Stimulated activated CD4-positive, alpha-beta T cell treated with anti-CD3 and anti-CD28 coated beads, Interleukin-12 subunit alpha, Interleukin-12 subunit beta, amount 100 ng/mL, for 24 hours (primary cell): ENCODE data around the gene KCNMA1.

Experiments
- DNase-seq, 2 experiments: peaks; one replicate each; pipeline ENCODE4 v3.0.0-alpha.2; 2020; ENCODE audit warnings: low read depth in 2 of 2

Gene KCNMA1

DNA sequence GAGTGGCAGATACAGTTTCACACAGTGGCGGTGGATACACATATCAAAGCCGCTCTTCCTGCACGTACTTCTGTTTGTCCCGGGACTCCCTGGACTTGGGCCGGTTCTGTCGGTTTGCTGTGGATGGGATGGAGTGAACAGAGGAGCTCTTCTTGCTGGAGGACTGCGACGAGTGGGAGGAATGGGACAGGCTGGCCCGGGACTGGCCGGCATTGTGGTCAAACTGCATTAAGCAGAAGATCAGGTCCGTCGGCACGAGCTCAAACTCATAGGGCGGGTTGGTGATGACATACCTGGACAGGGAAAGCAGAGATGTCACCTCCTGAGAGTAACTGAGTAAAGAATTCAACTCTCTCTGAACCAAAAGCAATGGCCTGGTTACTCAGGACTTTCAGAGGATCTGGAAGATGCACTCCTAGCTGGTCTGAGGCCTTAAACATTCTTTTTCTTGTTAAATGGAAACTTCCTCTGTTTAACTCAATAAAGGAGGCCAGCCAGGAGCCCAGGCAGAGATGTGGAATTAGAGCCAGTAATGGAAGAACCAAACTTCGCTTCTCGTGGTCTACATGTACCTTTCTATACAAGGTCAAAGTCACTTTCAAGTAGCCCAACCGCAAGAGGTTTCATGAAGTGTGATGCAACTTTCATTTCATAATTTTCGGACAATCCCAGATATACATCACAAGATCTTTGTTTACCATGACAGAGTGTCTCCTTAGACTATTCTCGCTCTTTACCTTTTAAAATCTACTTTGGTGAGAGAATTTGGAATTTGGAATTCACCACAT is 750.2 kb downstream of the KCNMA1 start:
- no peak for DNase-seq

GRCh38 chr10:76885816-76886215 is 751.8 kb downstream of the KCNMA1 start:
- no peak for DNase-seq

DNA sequence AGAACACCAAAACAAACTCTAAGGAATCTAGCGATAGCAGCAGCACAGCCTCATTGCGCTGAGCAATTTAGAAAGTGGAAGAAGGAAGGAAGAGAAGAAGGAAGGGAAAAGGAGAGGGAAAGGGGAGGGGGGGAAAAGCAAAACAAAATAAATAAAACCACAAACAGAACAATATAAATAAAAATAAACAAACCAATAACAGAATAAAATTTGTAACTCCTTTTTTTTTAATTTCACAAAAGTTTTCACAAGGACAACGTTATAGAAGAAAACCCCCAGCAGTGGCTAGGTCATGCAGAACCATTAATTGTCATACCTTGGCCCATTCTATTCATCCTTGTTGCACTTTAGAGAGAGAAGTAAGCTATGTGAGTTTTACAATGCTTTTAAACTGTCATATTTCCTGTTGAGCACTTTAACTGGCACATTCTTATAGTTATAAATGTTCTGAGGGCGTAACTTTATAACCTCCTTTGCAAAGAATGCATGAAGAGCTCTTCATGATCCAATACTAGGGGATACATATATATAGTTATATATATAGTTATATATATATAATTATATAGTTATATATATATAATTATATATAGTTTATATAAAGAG is 752.8 kb downstream of the KCNMA1 start:
- no peak for DNase-seq

- DNase-seq: no peak
These were observed 754.0 kb downstream of the KCNMA1 start for GRCh38 chr10:76883596-76883995.

DNA sequence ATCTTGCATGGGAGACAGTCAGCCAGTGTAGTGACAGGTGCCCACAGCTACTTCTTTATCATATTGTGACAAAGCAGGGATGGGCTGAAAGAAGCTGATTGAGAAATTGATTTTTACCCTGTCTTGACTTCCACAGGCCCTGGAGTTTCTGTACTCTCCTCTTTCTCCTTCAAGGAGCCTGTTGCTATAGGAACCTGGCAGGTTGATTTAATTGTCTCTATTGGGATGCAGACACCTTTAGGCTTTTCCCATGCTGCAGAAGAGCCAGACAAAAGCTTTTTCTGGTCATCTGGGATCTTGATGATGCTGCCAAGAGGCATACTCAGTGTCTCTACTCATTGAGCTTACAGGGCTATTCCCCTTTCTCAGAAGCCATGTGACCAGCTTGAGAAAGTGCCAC is 754.8 kb downstream of the KCNMA1 start:
- no peak for DNase-seq

DNA sequence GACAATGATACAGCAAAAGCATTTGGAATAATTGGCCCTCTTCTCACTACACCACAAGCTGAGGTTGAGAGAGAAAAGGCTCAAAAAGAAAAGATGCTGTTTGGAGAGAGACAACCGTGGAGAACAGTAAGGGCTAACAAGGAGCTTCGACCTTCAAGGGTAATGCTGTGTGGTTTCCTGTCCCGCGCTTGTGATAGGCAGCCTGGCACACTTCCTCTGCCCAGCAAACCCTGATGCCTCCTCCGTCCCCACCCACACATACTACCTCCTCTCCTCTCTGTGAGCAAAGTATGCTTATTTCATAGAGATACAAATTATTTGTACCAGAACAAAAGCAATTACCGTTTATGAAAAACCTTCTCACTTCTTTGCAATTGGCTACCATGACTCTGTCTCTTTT is 755.4 kb downstream of the KCNMA1 start:
- DNase-seq: no peak

DNA sequence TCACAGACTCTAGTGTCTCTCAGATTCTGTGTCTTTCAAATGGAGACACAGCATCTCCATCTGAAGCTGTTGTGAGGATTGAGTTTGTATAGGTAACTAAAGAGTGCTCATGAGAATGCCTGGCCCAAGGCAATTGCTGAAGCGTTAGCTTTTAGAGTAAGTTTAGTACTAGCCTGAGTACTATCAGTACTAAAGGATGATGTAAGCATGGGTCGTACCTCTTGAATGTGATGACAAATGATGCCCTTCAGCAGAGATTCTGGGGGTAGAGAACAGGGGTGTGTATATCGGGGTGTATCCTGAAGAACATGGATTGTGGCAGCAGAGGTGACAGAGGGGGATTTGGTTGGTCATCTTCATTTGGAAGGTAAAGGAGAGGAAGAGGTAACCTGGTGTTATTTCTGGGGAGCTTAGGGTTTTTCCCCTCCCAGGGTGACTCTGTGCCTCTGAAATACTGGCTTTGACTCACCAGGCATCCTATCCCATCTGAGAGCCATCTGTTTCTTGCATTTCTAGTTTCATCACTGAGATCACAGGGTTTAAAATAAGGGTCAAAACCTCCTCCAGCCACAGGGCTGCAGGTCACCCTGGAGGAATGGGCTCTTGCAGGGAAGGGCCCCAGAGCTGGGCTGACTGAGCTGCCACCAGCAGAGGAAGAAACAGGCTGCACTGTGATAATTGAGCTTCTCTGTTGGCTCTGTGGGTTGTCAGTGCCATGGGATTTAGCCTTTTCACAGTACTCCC is 756.0 kb downstream of the KCNMA1 start:
- DNase-seq: no peak

DNA sequence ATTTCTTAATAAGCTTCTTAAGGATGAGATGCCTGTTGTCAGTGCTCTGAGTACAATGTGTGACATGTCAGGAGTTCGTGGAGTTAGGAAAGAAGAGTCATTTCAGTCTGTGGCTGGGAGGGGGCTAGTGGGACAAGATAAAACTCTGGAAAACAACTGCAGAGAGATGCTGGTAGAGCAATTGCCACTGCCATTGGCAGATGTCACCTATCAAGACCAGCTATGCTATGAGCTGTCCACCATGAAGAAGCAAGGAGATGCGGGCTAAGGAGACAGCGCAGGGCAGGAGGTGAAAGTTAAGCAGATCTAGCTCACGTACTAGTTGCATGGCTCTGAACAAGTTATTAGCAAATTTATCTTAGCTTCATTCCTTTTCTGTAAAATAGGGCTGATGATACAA is 756.7 kb downstream of the KCNMA1 start:
- DNase-seq: no peak

DNA sequence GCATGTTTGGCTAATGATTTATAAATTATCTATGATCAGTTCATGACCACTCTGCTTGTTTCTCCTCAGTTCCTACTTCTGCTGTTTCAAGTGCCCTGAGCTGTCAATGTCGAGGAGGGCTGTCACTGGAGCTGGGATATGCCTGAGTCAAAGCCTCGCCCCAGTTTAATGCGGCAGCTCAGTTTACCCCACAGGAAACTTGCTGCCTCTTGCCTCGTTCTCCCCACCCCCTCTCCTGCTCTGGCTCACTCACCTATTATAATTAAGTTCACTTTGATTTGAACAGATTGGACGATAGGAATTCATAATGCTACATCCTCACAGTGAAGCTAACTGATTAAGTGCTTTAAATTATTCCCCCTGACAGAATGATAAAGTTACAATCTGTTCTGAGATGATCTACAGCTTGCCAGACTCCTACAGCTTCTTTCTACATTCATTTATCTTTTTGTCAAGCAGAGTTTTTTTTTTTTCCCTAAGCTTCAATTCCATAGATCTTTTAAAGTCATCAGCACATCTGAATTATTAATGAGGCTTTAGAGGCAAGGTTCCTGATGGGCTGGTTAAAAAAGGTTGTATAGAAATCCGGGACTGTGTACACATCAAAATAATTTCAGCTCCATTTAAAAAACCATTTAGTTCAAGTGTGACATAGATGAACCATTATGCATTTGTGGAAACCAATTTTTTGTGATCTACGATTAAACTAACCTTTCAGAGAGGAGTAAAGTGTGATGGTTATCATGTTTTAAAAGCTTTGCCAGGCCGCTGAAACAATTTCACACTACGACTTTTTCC is 758.3 kb downstream of the KCNMA1 start:
- DNase-seq: no peak

- DNase-seq: no peak
These were observed 759.1 kb downstream of the KCNMA1 start for GRCh38 chr10:76878514-76878913.

- DNase-seq: no peak
These were observed 762.7 kb downstream of the KCNMA1 start for GRCh38 chr10:76874896-76875295.

GRCh38 chr10:76874176-76874575 is 763.4 kb downstream of the KCNMA1 start:
- DNase-seq: no peak

- DNase-seq: no peak
These were observed 765.8 kb downstream of the KCNMA1 start for GRCh38 chr10:76871697-76872295.

DNA sequence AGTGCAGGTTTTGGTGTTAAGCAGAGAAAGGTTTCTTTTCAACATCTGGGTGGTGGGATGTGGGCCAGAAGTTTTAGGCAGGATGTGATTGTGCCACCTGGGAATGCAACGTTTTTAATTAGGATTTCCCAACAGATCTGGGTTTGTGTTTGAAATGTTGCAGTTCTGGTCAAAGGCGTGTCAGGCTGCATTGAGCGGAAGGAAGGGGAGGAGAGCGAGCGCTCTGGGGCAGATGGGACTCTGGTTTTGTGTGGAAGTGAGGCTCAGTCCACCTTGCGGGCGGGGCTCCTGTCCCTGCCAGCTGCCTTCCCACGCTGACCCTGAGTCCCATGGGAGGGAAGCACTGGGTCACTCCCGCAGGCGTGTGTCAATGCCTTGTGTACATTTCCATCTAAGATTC is 767.7 kb downstream of the KCNMA1 start:
- DNase-seq: no peak

- no peak for DNase-seq
These were observed 769.3 kb downstream of the KCNMA1 start for GRCh38 chr10:76868098-76868977.

DNA sequence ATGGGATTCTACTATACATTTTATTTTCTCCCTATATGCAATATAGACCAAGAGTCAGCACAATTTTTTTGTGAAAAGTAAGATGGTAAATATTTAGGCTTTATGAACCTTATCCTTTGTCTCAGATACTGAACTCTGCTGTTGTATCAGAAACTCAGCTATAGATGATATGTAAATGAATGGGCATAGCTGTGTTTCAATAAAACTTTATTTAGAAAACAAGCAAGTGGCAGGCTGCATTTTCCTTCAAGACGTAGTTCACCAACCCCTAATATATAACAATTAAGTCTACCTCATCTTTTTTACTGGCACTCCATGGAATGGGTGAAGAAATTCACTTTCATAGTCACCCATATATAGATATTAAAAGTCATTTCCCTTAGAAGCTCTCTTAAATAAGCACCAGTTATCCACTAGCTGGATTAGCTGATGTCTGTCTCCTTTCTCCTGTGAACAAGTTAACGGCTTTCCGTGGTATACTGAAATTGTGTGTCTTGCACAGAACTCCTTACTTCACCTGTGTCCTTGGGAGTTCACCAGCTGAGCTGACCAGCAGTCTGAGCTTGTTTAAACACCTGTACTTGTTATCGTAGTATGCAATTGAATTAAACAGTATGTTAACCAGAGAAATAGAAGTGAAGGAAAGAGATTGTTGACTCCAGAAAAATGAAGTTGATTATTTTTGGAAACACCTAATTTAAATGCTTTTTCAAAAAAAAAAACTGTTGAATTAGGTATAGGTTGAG is 770.6 kb downstream of the KCNMA1 start:
- DNase-seq: no peak

DNA sequence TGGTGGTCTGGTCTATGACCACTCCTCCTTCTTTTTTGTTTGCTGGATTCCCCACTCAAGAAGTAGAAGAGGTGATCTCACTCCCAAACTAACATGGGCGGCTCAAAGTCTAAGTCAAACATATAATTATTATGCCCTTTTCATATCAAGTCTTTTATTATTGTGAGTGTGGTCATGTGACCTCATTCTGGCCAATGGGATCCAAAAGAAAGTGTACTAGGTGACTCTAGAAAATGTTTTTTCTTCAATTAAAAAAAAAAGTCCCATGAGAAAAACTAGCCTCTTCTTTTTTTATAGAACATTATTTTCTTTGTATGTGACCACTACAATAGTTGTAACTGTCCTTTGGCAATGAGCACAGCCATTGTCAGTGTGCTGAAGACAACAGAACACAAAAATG is 772.7 kb downstream of the KCNMA1 start:
- DNase-seq: no peak

DNA sequence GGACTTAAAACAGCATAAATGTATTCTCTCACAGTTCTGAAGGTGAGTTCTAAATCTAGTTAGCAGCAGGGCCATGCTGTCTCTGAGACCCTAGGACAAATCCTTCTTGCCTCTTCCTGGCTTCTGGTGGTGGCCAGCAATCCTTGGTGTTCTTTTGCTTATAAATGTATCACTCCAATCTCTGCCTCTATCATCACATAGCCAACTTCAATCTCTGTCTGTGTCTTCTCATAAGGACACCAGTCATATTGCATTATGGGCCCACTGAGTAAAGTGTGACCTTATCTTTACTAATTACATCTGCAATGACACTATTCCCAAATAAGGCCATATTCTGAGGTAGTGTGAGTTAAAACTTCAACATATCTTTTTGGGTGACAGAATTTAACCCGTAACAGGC is 778.9 kb downstream of the KCNMA1 start:
- DNase-seq: no peak

DNA sequence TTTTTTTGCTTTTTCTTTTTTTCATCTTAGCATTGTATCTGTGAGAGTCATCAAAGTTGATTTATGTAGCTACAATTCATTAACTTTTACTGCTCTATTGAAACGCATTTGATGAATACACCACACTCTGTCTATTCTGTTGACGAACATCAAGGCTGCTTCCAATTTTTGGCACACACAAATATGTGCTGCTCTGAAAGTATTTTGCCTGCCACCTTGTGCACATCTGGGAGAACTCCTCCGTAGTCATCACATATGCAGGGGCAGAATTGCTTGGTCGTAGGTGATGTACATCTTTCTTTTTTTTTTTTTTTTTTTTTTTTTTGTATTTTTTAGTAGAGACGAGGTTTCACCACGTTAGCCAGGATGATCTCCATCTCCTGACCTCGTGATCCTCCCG is 796.8 kb downstream of the KCNMA1 start:
- DNase-seq: no peak

DNA sequence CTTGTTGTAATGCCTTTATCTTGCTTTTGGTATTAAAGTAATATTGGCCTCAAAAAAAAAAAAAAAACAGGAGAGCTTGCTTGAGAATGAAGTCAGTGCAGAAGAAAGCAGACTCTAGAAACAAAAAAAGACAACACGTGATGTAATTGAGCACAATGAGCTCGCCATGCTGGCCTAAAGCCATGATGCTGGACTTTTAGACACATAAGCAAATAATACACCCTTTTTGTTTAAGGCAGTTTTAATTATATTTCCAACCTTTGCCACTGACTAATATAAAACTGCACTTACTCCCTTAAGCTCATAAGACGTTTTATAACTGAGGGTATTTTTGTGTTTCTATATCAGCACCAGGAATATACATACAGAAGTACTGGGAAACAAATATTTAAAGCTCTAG is 798.3 kb downstream of the KCNMA1 start:
- DNase-seq: no peak
